ENCODE data around the gene TMX2.

DNA sequence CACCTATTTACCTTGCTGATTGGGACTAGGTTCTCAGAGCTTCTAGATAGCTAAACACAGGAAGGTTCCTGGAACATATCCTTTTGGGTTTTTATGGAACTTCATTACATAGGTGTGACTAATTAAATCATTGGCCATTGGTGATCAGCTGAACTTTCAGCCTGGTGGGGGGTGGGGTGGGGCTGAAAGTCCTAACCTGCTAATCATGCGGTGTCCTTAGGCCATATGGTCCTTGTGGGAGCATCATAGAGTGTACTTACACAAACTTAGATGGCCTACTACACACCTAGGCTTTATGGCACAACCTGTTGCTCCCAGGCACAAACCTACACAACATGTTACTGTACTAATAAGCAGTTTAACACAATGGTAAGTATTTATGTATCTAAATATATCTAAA lies 20.3 kb downstream of the TMX2 start:
- TF ChIP-seq, protein P1, sequence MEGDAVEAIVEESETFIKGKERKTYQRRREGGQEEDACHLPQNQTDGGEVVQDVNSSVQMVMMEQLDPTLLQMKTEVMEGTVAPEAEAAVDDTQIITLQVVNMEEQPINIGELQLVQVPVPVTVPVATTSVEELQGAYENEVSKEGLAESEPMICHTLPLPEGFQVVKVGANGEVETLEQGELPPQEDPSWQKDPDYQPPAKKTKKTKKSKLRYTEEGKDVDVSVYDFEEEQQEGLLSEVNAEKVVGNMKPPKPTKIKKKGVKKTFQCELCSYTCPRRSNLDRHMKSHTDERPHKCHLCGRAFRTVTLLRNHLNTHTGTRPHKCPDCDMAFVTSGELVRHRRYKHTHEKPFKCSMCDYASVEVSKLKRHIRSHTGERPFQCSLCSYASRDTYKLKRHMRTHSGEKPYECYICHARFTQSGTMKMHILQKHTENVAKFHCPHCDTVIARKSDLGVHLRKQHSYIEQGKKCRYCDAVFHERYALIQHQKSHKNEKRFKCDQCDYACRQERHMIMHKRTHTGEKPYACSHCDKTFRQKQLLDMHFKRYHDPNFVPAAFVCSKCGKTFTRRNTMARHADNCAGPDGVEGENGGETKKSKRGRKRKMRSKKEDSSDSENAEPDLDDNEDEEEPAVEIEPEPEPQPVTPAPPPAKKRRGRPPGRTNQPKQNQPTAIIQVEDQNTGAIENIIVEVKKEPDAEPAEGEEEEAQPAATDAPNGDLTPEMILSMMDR (IDR thresholded peaks at IDR 0.05), result no peak
- TF ChIP-seq POLR2A (IDR thresholded peaks at IDR 0.05) (no peak), EP300 (IDR thresholded peaks at IDR 0.05) (no peak), POLR2AphosphoS5 (IDR thresholded peaks at IDR 0.05) (no peak)
